GM11168 (cell line): Measurements from ENCODE around the gene FOXRED2.
"Not testable (repeated sequence)": the region's sequence is repeated elsewhere in the genome, so short reads cannot be mapped to it uniquely, and the experiment has no call there.

Experiments
- in situ Hi-C: fragments of 300-500 bp; cut with MboI; formaldehyde crosslinking; loops from one replicate; pipeline ENCODE4 v1.12.0; 2022; ENCODE audit warnings: low sequenced_read_pairs; ENCODE audit not compliant: unreplicated experiment

The FOXRED2 gene

DNA sequence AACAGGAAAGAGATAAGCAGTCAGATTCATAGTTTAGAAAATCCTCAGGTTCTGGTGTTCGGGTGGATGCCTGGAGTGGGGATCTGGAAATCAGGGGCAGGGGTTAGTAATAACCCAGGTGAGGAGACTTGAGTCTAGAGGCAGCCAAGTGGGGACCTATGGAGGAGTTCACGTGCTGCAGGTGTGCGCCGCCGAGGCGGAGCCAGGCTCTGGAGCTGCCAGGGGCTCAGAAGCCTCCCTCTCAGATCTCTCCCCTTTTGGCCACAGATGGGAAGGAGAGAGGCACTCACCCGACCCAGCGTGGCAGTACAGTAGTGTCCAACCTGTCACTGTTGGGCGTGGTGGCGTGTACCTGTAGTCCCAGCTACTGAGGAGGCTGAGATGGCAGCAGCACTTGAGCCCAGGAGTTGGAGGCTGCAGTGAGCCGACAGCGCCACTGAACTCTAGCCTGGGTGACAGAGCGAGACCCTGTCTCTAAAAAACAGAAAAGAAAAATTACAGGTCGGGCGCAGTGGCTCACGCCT, 52.9 kb downstream of the FOXRED2 start:
- in situ Hi-C loops: no loop called here

DNA sequence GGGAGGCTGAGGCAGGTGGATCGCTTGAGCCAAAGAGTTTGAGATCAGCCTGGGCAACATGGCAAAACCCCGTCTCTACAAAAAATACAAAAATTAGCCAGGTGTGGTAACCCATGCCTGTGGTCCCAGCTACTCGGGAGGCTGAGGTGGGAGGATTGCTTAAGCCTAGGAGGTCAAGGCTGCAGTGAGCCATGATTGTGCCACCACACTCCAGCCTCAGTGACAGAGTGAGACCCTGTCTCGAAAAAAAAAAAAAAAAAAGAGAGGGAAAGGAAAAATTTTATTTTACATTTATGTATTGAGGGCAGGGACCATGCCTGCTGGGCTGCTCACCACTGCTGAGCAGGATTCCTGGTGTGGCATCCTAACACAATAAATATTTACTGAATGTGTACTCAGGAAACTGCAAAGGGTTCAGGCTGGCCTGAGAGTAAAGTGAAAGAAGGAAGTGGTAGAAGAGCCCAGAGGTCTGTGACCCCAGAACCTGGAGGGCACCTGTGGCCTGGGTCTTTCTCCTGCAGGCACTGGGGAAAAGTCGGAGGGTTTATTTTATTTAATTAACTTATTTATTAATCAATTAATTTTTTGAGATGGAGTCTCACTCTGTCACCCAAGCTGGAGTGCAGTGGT, 53.7 kb downstream of the FOXRED2 start:
- in situ Hi-C loops: not testable (repeated sequence)

DNA sequence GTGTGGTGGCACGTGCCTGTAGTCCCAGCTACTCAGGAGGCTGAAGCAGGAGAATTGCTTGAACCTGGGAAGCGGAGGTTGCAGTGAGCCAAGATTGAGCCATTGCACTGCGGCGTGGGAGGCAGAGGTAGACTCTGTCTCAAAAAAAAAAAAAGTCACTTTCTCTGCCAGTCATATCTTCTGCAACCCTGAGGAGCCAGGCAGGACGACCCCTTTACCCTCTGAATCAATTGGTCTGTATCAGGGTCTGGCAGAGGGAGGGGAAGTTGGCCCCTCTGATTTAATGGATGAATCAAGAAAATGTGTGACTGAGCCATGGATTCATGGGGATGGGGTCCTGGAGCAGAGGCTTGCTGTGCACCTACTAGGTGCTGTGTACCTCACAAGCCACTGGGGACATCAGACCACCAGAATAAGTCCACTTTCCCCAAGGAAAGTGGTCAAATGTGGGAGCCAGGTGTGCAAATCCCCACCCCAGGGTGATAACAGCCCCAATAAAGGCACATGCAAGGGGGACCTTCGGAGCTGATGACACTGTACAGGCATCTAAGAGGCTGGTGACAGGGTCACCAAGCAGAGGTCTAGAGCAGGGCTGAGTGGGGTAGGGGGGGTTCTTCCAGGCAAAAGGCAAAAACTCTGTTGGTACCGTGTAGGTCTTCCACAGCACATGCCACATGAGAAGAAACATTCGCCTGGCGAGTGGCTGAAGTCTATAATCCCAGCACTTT, 54.4 kb downstream of the FOXRED2 start:
- in situ Hi-C loops: no loop called here

DNA sequence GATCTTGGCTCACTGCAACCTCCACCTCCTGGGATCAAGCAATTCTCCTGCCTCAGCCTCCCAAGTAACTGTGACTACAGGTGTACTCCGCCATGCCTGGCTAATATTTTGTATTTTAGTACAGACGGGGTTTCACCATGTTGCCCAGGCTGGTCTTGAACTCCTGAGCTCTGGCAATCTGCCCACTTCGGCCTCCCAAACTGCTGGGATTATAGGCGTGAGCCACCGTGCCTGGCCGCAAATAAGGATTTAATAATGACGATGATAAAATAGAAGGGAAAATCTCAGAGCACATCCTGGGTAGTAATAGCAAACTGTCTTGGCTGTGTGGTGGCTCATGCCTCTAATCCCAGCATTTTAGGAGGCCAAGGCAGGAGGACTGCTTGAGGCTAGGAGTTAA, 55.9 kb downstream of the FOXRED2 start:
- in situ Hi-C loops: not testable (repeated sequence)

DNA sequence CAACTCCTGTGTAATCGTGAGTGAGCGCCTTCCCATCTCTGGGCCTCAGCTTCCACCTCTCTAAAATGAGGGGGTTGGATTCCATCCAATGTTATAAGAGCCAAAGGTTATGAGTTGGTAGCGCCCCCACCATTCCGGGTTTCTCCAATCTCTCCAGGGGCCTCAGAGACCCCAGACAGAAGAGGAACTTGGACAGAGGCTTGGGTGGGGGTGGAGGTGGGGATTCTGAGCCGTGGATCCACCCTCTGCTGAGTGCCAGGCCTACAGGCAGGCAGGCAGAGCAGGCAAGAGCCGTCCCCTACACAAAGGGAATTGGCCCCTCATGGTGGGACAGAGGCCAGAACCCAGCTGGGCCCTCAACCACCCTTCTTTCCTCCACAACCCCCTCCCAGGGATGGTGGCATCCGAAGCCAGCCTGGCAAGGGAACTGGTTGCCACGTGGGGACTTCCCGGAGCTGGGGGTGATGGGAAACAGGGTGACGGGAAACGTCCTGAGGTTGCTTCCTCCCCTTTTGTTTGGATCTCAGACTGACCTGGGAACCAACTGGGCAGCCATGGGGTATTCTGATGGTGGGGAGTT, 57.2 kb downstream of the FOXRED2 start:
- in situ Hi-C loops: no loop called here

DNA sequence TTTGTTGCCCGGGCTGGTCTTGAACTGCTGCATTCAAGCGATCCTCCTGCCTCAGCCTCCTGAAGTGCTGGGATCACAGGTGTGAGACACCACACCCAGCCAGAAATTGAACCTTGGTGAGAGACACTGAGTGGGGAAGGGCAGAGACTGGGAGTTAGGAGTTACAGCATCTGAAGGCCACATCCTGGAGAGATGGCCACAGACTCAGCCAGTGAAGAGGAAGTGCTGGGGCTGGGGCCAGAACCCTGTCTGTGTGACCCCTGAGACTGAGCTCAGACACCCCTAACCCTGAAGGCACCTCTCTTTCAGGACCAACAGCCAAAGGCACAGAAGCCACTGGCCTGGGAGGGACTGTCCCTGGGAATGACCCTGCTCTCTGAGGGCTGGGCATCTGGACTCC, 59.2 kb downstream of the FOXRED2 start:
- in situ Hi-C loops: no loop called here

DNA sequence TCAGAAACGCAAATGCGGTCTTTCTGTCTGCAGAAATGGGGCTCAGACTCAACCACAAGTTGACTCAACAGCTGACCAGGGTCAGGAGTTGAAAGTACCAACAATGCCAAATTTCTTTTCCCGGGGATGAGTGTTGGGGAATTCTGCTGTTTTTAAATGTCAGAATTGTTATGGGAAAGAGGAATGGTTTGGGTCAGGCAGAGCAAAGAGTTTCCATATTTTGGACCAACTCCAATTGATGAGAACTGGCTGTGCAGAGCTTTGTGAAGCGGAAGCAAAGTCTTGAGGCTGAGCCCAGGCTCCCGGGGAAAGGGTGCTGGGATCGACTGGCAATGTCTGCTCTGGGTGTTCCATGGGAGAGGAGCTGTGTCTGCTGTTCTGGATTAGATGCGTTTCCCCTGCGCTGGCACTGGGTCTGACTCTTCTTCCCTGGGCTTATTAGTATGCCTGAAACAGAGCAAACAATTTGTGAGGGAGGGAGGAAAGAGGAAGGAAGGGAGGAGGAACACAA, 61.6 kb downstream of the FOXRED2 start:
- in situ Hi-C loops: no loop called here

DNA sequence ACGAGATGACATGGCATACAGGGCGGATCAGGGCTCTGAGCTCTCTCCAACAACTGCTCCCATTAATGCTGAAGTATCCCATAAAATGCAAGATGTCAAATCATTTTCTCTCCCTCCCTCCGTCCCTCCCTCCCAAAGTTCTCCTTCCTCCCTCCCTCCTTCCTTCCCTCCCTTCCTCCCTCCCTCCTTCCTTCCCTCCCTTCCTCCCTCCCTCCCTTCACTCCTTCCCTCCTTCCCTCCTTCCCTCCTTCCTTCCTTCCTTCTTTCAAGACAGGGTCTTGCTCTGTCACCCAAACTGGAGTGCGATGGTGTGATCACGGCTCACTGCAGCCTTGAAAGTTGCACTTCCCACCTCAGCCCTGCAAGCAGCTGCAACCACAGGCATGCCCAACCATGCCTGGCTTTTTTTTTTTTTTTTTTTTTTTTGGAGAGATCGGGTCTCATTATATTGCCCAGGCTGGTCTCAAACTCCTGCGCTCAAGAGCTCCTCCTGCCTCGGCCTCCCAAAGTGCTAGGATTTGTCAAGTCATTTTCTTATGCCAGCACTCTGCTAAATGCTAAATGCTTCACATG, 63.6 kb downstream of the FOXRED2 start:
- in situ Hi-C loops: no loop called here

DNA sequence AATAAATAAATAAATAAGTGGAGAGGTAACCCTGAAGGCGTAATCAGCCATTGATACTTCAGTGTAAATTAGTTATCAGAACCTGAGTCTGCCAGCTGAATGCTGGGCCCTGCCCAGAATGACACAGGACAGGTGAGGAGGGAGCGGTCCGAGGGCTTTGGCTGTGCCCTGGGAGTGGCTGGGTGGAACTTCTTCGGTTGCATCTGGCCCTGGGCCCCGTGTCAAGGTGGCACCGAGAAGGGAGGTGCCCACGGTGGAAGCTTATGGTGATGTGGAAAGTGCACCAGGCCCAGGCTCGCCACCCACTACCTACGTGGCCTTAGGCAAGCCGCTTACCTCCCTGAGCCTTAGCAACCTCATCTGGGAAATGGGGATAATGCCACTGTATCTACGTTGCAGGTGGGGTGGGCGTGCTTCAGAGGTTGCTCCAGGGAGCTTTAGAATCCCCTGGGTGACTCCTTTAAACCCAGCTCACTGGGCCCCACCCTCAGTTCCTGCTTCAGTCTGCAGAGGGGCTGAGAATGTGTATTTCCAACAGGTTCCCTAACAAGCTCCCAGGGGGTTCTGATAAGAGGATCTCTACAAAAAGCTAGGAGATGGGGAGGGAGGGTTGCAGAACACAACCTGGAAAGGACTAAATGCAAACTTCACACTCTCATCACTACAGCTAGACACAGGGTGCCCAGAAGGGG, 64.2 kb downstream of the FOXRED2 start:
- in situ Hi-C loops: no loop called here

DNA sequence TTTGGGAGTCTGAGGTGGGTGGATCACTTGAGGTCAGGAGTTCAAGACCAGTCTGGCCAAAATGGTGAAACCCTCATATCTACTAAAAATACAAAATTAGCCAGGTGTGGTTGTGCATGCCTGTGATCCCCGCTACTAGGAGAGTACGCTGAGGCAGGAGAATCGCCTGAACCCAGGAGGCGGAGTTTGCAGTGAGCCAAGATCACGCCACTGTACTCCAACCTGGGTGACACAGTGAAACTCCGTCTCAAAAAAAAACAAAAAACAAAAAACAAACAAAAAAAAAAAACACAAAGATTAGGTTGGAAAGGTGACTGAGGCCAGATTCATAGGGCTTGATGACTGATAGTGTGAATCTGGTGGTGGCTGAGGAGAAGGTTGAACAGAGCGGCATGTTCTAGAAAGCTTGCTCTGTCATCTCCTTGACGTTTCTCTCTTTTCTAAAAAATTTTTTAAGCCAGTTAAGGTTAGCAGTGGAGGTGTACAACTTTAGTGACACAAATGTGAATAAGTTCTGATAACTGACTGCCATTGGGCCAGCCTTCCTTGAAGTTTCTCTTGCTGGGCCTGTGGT, 66.3 kb downstream of the FOXRED2 start:
- in situ Hi-C loops: no loop called here

DNA sequence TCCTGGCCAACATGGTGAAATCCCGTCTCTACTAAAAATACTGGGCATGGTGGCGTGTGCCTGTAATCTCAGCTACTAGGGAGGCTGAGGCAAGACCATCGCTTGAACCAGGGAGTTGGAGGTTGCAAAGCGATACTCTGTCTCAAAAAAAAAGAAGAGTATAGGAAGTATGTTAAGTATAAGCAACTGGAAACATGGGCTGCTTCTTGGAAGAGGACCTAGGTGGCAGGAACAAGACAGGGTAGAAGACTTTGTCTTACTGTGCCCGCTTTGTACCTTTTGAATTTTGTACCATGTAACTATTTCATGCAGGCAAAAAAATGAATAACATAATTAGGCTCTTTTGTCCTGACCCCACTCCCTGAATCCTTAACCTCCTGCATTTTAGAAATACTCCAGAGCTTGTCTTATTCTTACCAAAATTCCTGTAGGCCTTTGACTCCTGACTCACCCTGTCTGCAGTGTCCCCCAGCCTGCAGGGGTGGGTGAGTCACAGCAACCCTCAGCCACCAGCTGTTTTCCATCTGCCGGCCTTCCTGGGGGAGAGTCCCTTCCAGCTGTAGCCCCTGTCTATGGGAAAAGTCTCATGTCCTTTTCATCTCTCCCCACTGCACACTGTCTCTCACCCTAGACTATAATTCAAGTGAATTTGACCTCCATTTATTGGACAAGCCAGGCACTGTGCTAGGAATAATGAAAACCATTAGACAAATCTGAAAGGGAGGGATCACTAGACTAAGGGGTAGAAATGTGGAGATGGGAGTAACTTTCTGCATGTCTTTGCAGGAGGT, 67.2 kb downstream of the FOXRED2 start:
- in situ Hi-C loops: no loop called here
